Measurements from ENCODE around the gene FAM171A1. TPM values are rescaled to one million over a fixed set of nuclear protein-coding genes. Genes with fewer than 3 reads are reported as not detected.
"Not testable (repeated sequence)": the region's sequence is repeated elsewhere in the genome, so short reads cannot be mapped to it uniquely, and the experiment has no call there.

FAM171A1 gene
- total RNA-seq, 1 donor from 2014 or later = 73.6 TPM

GRCh38 chr10:15280974-15281373 lies 90.1 kb downstream of the FAM171A1 start:
- H3K4me1 Mint-ChIP-seq = no peaks in the 10 kb centered on the region
- no peaks in the 10 kb centered on the region for H3K27me3 Mint-ChIP-seq (ENCODE audit: low read depth)
- H3K9me3 Mint-ChIP-seq = peaks cover 8% of the 10 kb centered on the region
- no peak for DNase-seq (ENCODE audit: low spot score in 2 of 2, unreplicated experiment in 2 of 2)
- no peak overlapping the region for H3K4me3 Mint-ChIP-seq
- H3K36me3 Mint-ChIP-seq = peaks cover 56% of the 10 kb centered on the region
- no peak for TF ChIP-seq CTCF (IDR thresholded peaks at IDR 0.05; ENCODE audit: unreplicated experiment)
- no peak overlapping the region for H3K27ac Mint-ChIP-seq

- Mint-ChIP-seq H3K27ac (no peak overlapping the region), H3K9me3 (peaks cover 8% of the 10 kb centered on the region), H3K36me3 (peaks cover 56% of the 10 kb centered on the region), H3K4me1 (no peaks in the 10 kb centered on the region), H3K27me3 (ENCODE audit: low read depth) (no peaks in the 10 kb centered on the region), H3K4me3 (no peak overlapping the region)
- no peak for TF ChIP-seq CTCF (IDR thresholded peaks at IDR 0.05; ENCODE audit: unreplicated experiment)
- no peak for DNase-seq (ENCODE audit: low spot score in 2 of 2, unreplicated experiment in 2 of 2)
Measured at GRCh38 chr10:15280462-15280861, 90.6 kb downstream of the FAM171A1 start.

- DNase-seq (ENCODE audit: low spot score in 2 of 2, unreplicated experiment in 2 of 2) = no peak
- Mint-ChIP-seq H3K27me3 (ENCODE audit: low read depth) (no peaks in the 10 kb centered on the region), H3K27ac (no peak overlapping the region), H3K9me3 (peaks cover 11% of the 10 kb centered on the region), H3K4me3 (no peak overlapping the region), H3K4me1 (no peaks in the 10 kb centered on the region), H3K36me3 (peaks cover 58% of the 10 kb centered on the region)
- no peak for TF ChIP-seq CTCF (IDR thresholded peaks at IDR 0.05; ENCODE audit: unreplicated experiment)
Measured at GRCh38 chr10:15279236-15279635, 91.9 kb downstream of the FAM171A1 start.

GRCh38 chr10:15278786-15279185 lies 92.3 kb downstream of the FAM171A1 start:
- DNase-seq (ENCODE audit: low spot score in 2 of 2, unreplicated experiment in 2 of 2) = no peak
- Mint-ChIP-seq H3K4me3 (no peak overlapping the region), H3K27ac (no peak overlapping the region), H3K27me3 (ENCODE audit: low read depth) (no peaks in the 10 kb centered on the region), H3K4me1 (no peaks in the 10 kb centered on the region), H3K36me3 (peaks cover 59% of the 10 kb centered on the region), H3K9me3 (peaks cover 15% of the 10 kb centered on the region)
- no peak for TF ChIP-seq CTCF (IDR thresholded peaks at IDR 0.05; ENCODE audit: unreplicated experiment)

- not testable (repeated sequence) for DNase-seq (ENCODE audit: low spot score in 2 of 2, unreplicated experiment in 2 of 2); H3K27me3 Mint-ChIP-seq (ENCODE audit: low read depth); H3K4me3 Mint-ChIP-seq; H3K27ac Mint-ChIP-seq; H3K4me1 Mint-ChIP-seq
- peaks cover 68% of the 10 kb centered on the region for H3K36me3 Mint-ChIP-seq
- H3K9me3 Mint-ChIP-seq = peaks cover 32% of the 10 kb centered on the region
Measured at GRCh38 chr10:15276039-15276438, 95.0 kb downstream of the FAM171A1 start.

GRCh38 chr10:15269838-15270237 lies 101.3 kb downstream of the FAM171A1 start:
- DNase-seq (ENCODE audit: low spot score in 2 of 2, unreplicated experiment in 2 of 2); H3K27ac Mint-ChIP-seq; H3K4me1 Mint-ChIP-seq; H3K4me3 Mint-ChIP-seq; H3K27me3 Mint-ChIP-seq (ENCODE audit: low read depth): not testable (repeated sequence)
- Mint-ChIP-seq H3K36me3 (peaks cover 76% of the 10 kb centered on the region), H3K9me3 (peaks cover 36% of the 10 kb centered on the region)

- no peak for DNase-seq (ENCODE audit: low spot score in 2 of 2, unreplicated experiment in 2 of 2)
- Mint-ChIP-seq H3K9me3 (peaks cover 26% of the 10 kb centered on the region), H3K4me3 (no peak overlapping the region), H3K4me1 (no peaks in the 10 kb centered on the region), H3K36me3 (peaks cover 53% of the 10 kb centered on the region), H3K27me3 (ENCODE audit: low read depth) (no peaks in the 10 kb centered on the region), H3K27ac (no peak overlapping the region)
- no peak for TF ChIP-seq CTCF (IDR thresholded peaks at IDR 0.05; ENCODE audit: unreplicated experiment)
Measured at GRCh38 chr10:15267496-15267895, 103.6 kb downstream of the FAM171A1 start.

All from mesothelial cell of epicardium (in vitro differentiated cells).